ENCODE measurements around the gene TLCD3A.
"Not testable (repeated sequence)": the region's sequence is repeated elsewhere in the genome, so short reads cannot be mapped to it uniquely, and the experiment has no call there.

DNA sequence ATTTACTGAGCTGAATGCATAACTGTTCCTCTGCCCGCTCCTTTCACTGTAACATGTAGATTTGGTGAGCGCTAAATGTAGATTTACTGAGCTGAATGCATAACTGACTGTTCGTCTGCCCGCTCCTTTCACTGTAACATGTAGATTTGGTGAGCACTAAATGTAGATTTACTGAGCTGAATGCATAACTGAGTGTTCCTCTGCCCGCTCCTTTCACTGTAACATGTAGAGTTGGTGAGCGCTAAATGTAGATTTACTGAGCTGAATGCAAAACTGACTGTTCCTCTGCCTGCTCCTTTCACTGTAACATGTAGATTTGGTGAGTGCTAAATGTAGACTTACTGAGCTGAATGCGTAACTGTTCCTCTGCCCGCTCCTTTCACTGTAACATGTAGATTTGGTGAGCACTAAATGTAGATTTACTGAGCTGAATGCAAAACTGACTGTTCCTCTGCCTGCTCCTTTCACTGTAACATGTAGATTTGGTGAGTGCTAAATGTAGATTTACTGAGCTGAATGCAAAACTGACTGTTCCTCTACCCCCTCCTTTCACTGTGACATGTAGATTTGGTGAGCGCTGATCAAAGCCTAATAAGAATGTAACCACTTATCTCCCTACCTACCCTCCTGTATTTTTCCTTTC, 23.0 kb downstream of the TLCD3A start:
- TF ChIP-seq CTCF (IDR thresholded peaks at IDR 0.05; ENCODE audit: extremely low read depth in 1 of 2, insufficient read depth in 1 of 2, low read depth in 1 of 2, low read length in 2 of 2); POLR2A (IDR thresholded peaks at IDR 0.05; ENCODE audit: low read depth, low read length); GATA2 (IDR thresholded peaks at IDR 0.05; ENCODE audit: insufficient read depth, insufficient read length, low read depth, low read length); FOS (IDR thresholded peaks at IDR 0.05; ENCODE audit: borderline replicate concordance, insufficient read depth, low read length); EZH2 (IDR thresholded peaks at IDR 0.05; ENCODE audit: borderline replicate concordance, low read depth, low read length, severe bottlenecking); POLR2AphosphoS5 (IDR thresholded peaks at IDR 0.05; ENCODE audit: insufficient read depth, low read depth, low read length); JUN (IDR thresholded peaks at IDR 0.05; ENCODE audit: borderline replicate concordance, insufficient read depth, insufficient read length, low read depth): not testable (repeated sequence)

All from endothelial cell of umbilical vein (primary cell).